NCI-H69 (cell line): Measurements from ENCODE around the gene CHCHD4.

ENCODE experiments used
- DNase-seq: peaks from one replicate; lab custom pipeline; 2025; lab: John Stamatoyannopoulos, UW

The CHCHD4 gene

GRCh38 chr3:14124615-14125192 lies at the start of gene CHCHD4, which contains the start of gene TMEM43:
TSS of gene CHCHD4 (minus strand) at chr3:14124870. CDS start at chr3:14124676, 194 bp downstream.
TSS of gene TMEM43 (plus strand) at chr3:14125052. CDS start at chr3:14125194, 142 bp downstream.
- peak; percentile 96 for DNase-seq

GRCh38 chr3:14172496-14172895 lies 47.8 kb upstream of the CHCHD4 start:
- no peak for DNase-seq

- no peak for DNase-seq
Measured at GRCh38 chr3:14170531-14171159, 46.0 kb upstream of the CHCHD4 start.

GRCh38 chr3:14169871-14170270 lies 45.2 kb upstream of the CHCHD4 start:
- no peak for DNase-seq

GRCh38 chr3:14169435-14169834 lies 44.8 kb upstream of the CHCHD4 start:
- DNase-seq: no peak

- DNase-seq: no peak
Measured at GRCh38 chr3:14166877-14167603, 42.4 kb upstream of the CHCHD4 start.

GRCh38 chr3:14162178-14162577 lies 37.5 kb upstream of the CHCHD4 start:
- DNase-seq: no peak

GRCh38 chr3:14161282-14161681 lies 36.6 kb upstream of the CHCHD4 start:
- no peak for DNase-seq

- DNase-seq: no peak
Measured at GRCh38 chr3:14159426-14159825, 34.8 kb upstream of the CHCHD4 start.

- no peak for DNase-seq
Measured at GRCh38 chr3:14158370-14158769, 33.7 kb upstream of the CHCHD4 start.

GRCh38 chr3:14157951-14158350 lies 33.3 kb upstream of the CHCHD4 start:
- no peak for DNase-seq

GRCh38 chr3:14156843-14157561 lies 32.3 kb upstream of the CHCHD4 start:
- no peak for DNase-seq

GRCh38 chr3:14156201-14156600 lies 31.5 kb upstream of the CHCHD4 start:
- DNase-seq: no peak

- DNase-seq: no peak
Measured at GRCh38 chr3:14154895-14155440, 30.3 kb upstream of the CHCHD4 start.

GRCh38 chr3:14154276-14154675 lies 29.6 kb upstream of the CHCHD4 start:
- no peak for DNase-seq

GRCh38 chr3:14153663-14154062 lies 29.0 kb upstream of the CHCHD4 start:
- no peak for DNase-seq

- DNase-seq: no peak
Measured at GRCh38 chr3:14152963-14153355, 28.3 kb upstream of the CHCHD4 start.

- no peak for DNase-seq
Measured at GRCh38 chr3:14152233-14152962, 27.7 kb upstream of the CHCHD4 start.

GRCh38 chr3:14151471-14152083 lies 26.9 kb upstream of the CHCHD4 start:
- no peak for DNase-seq

- DNase-seq: no peak
Measured at GRCh38 chr3:14150491-14151230, 26.0 kb upstream of the CHCHD4 start.
